ENCODE measurements around the gene KRTAP10-1. TPM values are rescaled to one million over a fixed set of nuclear protein-coding genes. Genes with fewer than 3 reads are reported as not detected.

KRTAP10-1 gene
- total RNA-seq, 4 donors from 2014 or later, result not detected

DNA sequence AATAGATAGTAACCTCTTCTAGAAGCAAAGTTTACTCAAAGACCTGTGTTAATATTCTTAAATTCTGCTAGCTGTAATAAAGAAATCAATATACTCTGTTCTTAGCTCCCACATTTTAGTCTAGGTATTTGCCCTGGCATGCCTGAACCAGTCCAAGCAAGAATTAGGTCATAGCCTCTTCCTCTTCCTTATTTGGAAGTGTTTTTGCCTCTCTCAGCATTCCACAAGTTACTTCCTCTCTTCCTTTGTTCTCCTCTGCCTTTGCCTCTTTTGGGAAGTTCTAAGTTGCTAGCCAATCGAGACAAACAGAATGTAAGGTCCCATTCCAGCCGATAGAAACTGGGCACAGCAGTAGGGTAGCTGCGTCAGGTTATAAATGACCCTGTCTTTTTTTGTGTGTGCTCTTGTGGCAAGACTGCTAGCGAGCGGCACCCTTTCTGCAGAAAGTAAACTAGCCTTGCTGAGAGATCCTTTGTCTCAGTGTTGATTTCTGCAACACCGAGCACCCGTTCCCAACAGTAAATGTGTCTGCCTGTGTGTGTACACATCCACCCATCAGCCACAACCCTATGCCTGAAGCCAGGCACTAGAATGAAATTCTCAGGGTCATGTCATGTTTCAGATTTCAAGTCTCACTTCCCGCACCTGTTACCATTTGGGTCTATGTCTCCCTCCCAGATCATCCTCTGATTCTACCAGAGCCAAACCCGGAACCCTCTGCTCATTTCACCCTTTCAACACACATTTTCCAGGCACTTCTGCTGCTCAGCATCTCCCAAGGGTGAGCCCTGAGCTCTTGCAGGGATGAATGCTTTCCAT is 47.2 kb downstream of the KRTAP10-1 start:
- no peak overlapping the region for H3K27ac ChIP-seq
- no peaks in the 10 kb centered on the region for H3K4me1 ChIP-seq
- no peaks in the 10 kb centered on the region for H3K36me3 ChIP-seq
- H3K4me3 ChIP-seq, result no peak overlapping the region
- H3K9me3 ChIP-seq, result no peaks in the 10 kb centered on the region
- DNase-seq, result no peak
- TF ChIP-seq POLR2A (IDR thresholded peaks at IDR 0.05), result no peak
- TF ChIP-seq, protein P1, sequence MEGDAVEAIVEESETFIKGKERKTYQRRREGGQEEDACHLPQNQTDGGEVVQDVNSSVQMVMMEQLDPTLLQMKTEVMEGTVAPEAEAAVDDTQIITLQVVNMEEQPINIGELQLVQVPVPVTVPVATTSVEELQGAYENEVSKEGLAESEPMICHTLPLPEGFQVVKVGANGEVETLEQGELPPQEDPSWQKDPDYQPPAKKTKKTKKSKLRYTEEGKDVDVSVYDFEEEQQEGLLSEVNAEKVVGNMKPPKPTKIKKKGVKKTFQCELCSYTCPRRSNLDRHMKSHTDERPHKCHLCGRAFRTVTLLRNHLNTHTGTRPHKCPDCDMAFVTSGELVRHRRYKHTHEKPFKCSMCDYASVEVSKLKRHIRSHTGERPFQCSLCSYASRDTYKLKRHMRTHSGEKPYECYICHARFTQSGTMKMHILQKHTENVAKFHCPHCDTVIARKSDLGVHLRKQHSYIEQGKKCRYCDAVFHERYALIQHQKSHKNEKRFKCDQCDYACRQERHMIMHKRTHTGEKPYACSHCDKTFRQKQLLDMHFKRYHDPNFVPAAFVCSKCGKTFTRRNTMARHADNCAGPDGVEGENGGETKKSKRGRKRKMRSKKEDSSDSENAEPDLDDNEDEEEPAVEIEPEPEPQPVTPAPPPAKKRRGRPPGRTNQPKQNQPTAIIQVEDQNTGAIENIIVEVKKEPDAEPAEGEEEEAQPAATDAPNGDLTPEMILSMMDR (IDR thresholded peaks at IDR 0.05), result no peak
- no peaks in the 10 kb centered on the region for H3K27me3 ChIP-seq
- intact Hi-C loops (cut with DNase I; ENCODE audit: low total_unique reads), result no loop called here

DNA sequence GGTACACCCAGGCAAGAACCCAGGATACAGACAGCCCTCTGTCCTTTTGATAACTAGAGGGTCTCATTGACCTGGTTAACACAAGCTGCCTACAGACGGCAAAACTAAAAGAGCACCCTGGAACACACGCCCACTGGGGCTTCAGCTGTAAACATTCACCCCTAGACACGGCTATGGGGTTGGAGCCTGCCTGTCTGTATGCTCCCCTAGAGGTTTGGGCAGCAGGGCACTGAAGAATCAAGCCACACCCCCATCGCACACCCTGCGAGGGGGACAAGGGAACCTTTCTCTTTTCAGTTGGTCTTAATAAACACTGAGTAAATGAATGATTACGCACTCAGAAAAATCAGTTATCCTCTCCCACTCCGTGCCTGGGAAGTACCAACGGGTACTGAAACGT is 49.2 kb downstream of the KRTAP10-1 start:
- DNase-seq, result no peak
- H3K4me3 ChIP-seq, result no peak overlapping the region
- intact Hi-C loops (cut with DNase I; ENCODE audit: low total_unique reads), result no loop called here
- no peaks in the 10 kb centered on the region for H3K27me3 ChIP-seq
- TF ChIP-seq, protein P1 (IDR thresholded peaks at IDR 0.05), result no peak
- no peak for TF ChIP-seq POLR2A (IDR thresholded peaks at IDR 0.05)
- H3K9me3 ChIP-seq, result no peaks in the 10 kb centered on the region
- H3K4me1 ChIP-seq, result no peaks in the 10 kb centered on the region
- no peak overlapping the region for H3K27ac ChIP-seq
- H3K36me3 ChIP-seq, result no peaks in the 10 kb centered on the region

DNA sequence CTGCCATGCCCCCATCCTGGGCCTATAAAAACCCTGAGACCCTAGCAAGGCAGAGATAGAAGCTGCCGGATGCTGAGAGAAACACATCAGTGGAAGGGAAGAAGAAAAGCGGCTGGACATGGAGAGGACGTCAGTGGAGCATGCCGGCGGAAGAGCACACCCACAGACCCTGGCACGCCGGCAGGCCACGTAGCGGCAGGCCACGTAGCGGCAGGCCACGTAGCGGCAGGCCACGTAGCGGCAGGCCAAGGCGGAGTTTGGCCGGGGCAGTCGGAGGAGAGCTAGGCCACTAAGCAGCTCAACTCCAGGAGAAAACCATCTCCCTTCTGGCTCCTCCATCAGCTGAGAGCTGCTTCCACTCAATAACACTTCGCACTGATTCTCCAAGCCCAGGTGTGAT is 49.6 kb downstream of the KRTAP10-1 start:
- intact Hi-C loops (cut with DNase I; ENCODE audit: low total_unique reads), result no loop called here
- no peaks in the 10 kb centered on the region for H3K36me3 ChIP-seq
- no peak for DNase-seq
- H3K27me3 ChIP-seq, result no peaks in the 10 kb centered on the region
- H3K27ac ChIP-seq, result no peak overlapping the region
- H3K4me1 ChIP-seq, result no peaks in the 10 kb centered on the region
- H3K4me3 ChIP-seq, result no peak overlapping the region
- TF ChIP-seq POLR2A (IDR thresholded peaks at IDR 0.05), result no peak
- TF ChIP-seq, protein P1 (IDR thresholded peaks at IDR 0.05), result no peak
- no peaks in the 10 kb centered on the region for H3K9me3 ChIP-seq

DNA sequence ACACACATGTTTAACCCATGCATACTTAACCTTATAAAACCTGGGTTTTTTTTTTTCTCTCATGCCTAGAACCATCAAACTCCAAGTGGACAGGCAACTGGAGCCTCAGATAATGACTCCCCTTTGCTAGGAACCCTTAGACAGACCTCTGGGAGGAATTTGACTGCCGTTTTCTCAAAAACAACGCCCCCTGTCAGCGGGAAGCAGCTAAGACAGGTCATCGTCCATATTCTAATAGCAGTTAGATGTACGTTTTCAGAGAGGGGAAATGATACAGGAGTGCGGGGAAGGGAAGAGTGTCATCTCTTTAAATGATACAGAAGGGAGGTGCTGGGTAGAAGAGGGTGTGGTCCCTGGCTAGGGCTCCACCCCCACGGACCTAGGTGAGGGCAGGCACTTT is 50.0 kb downstream of the KRTAP10-1 start:
- no peaks in the 10 kb centered on the region for H3K9me3 ChIP-seq
- H3K27ac ChIP-seq, result no peak overlapping the region
- no peaks in the 10 kb centered on the region for H3K27me3 ChIP-seq
- TF ChIP-seq POLR2A (IDR thresholded peaks at IDR 0.05), result no peak
- TF ChIP-seq, protein P1 (IDR thresholded peaks at IDR 0.05), result no peak
- H3K36me3 ChIP-seq, result no peaks in the 10 kb centered on the region
- DNase-seq, result no peak
- intact Hi-C loops (cut with DNase I; ENCODE audit: low total_unique reads), result no loop called here
- H3K4me3 ChIP-seq, result no peak overlapping the region
- H3K4me1 ChIP-seq, result no peaks in the 10 kb centered on the region

Other genes with a start within 250 kb of the KRTAP10-1 start
- gene PFKL, start 240.1 kb downstream of the KRTAP10-1 start, total RNA-seq, result 100 to 1,000 TPM in 1 of 4 donors, 10 to 100 TPM in 3; 36.5 to 144 (median 75.4) TPM
- 10 to 100 TPM; 23.8 to 44.8 (median 26.0) TPM for gene CFAP410, start 200.8 kb downstream of the KRTAP10-1 start, total RNA-seq
- gene TRPM2, start 186.6 kb downstream of the KRTAP10-1 start, total RNA-seq, result 1 to 10 TPM in 2 of 4 donors, under 1 TPM in 2; 0.29 to 3.1 (median 1.8) TPM
- 1 to 10 TPM in 2 of 4 donors, under 1 TPM in 1, not detected in 1; under 0.01 to 2.3 (median 2.3) TPM for gene LRRC3, start 84.7 kb downstream of the KRTAP10-1 start, total RNA-seq
- not detected for gene KRTAP10-2, start 11.3 kb upstream of the KRTAP10-1 start, total RNA-seq
- not detected for gene KRTAP10-3, start 18.6 kb upstream of the KRTAP10-1 start, total RNA-seq
- gene KRTAP10-4, start 33.5 kb upstream of the KRTAP10-1 start, total RNA-seq, result not detected
- gene KRTAP10-5, start 40.4 kb upstream of the KRTAP10-1 start, total RNA-seq, result not detected
- gene KRTAP10-6, start 52.3 kb upstream of the KRTAP10-1 start, total RNA-seq, result not detected
- gene KRTAP10-7, start 60.4 kb upstream of the KRTAP10-1 start, total RNA-seq, result not detected
- not detected for gene KRTAP10-8, start 71.9 kb upstream of the KRTAP10-1 start, total RNA-seq
- gene KRTAP10-9, start 86.9 kb upstream of the KRTAP10-1 start, total RNA-seq, result not detected
- gene KRTAP10-10, start 97.2 kb upstream of the KRTAP10-1 start, total RNA-seq, result not detected
- gene KRTAP10-11, start 106.2 kb upstream of the KRTAP10-1 start, total RNA-seq, result not detected
- gene KRTAP12-4, start 114.5 kb upstream of the KRTAP10-1 start, total RNA-seq, result not detected
- gene KRTAP12-3, start 117.7 kb upstream of the KRTAP10-1 start, total RNA-seq, result not detected
- gene KRTAP12-2, start 126.7 kb upstream of the KRTAP10-1 start, total RNA-seq, result not detected
- gene KRTAP12-1, start 142.0 kb upstream of the KRTAP10-1 start, total RNA-seq, result 1 to 10 TPM in 1 of 4 donors, not detected in 3; 1.5 TPM
- not detected for gene KRTAP10-12, start 157.0 kb upstream of the KRTAP10-1 start, total RNA-seq
- gene TSPEAR, start 171.4 kb upstream of the KRTAP10-1 start, total RNA-seq, result under 1 TPM in 3 of 4 donors, not detected in 1; 0.18 to 0.69 (median 0.51) TPM

Data from uterus (tissue), 4 donors.